ENCODE measurements around the gene FRAS1. TPM values are rescaled to one million over a fixed set of nuclear protein-coding genes. Genes with fewer than 3 reads are reported as not detected.

Gene FRAS1
- total and polyA plus RNA-seq, 9 of the 15 experiments (the other 6 are each of a cell fraction or from before 2014, with no cell fraction given), result under 0.01 to 0.11 (median 0.04) TPM; not detected in 2

DNA sequence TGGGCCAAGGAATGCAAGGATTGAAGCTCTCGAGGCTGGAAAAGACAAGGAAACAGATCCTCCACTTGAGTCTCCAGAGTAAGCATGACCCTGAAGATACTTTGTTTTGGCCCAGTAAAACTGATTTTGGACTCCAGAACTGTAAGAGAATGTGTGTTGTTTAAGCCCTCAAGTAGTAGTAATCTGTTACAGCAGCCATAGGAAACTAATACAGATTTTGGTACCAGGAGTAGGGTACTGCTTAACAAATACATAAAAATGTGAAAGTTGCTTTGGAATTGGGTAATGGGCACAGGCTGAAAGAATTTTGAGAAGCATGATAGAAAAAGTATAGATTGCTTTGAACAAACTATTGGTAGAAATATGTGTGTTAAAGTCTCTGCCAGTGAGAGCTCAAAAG is 17.4 kb upstream of the FRAS1 start (continued):
- TF ChIP-seq SMARCC2 (IDR thresholded peaks at IDR 0.05; ENCODE audit: low read depth), result no peak

- 0% methylated on average over 1 of the region's 1 CpG for WGBS (ENCODE audit: insufficient coverage, low coverage, missing lambda C conversion rate)
- Histone ChIP-seq H3K9me3 (replicated peaks; ENCODE audit: control insufficient read depth, insufficient read depth, low read depth, low read length) (no peaks in the 10 kb centered on the region), H2AFZ (ENCODE audit: low read depth, low read length) (no peak overlapping the region), H3K4me2 (ENCODE audit: insufficient read depth, low read length) (no peak overlapping the region), H3K4me3 (no peak overlapping the region), H4K20me1 (replicated peaks; ENCODE audit: control insufficient read depth, insufficient read depth, low read length) (no peaks in the 10 kb centered on the region), H3K79me2 (ENCODE audit: control insufficient read depth, insufficient read depth, low read length) (no peaks in the 10 kb centered on the region), H3K27ac (ENCODE audit: extremely low read depth, low read depth, low read length) (no peak overlapping the region), H3K27me3 (ENCODE audit: control insufficient read depth in 2 of 2, insufficient read depth in 2 of 2, low read length in 2 of 2) (no peaks in the 10 kb centered on the region), H3K4me1 (replicated peaks in 1 of 2; ENCODE audit: control insufficient read depth in 2 of 2, insufficient read depth in 2 of 2, low read length in 2 of 2) (no peaks in the 10 kb centered on the region), H3K36me3 (ENCODE audit: control insufficient read depth, insufficient read depth, low read length) (no peaks in the 10 kb centered on the region), H3K9me1 (ENCODE audit: control insufficient read depth, insufficient read depth, low read length) (no peaks in the 10 kb centered on the region), H3K9ac (ENCODE audit: insufficient read depth in 1 of 2, low read depth in 2 of 2, low read length in 2 of 2) (no peak overlapping the region)
- no peak for DNase-seq (ENCODE audit: extremely low read depth in 1 of 4, low spot score in 3 of 4)
- BruUV-seq (replicated peaks), result no TSS peak
- CTCF ChIA-PET (ENCODE audit: low intra/inter-chr PET ratio), result no interaction called here
- no peak for TF ChIP-seq PRMT5 (CRISPR knock-in tag; IDR thresholded peaks at IDR 0.05)
- no peak for TF ChIP-seq UBTF (IDR thresholded peaks at IDR 0.05; ENCODE audit: borderline replicate concordance in 1 of 2, low read depth in 2 of 2, low read length in 2 of 2)
- TF ChIP-seq, protein P1, sequence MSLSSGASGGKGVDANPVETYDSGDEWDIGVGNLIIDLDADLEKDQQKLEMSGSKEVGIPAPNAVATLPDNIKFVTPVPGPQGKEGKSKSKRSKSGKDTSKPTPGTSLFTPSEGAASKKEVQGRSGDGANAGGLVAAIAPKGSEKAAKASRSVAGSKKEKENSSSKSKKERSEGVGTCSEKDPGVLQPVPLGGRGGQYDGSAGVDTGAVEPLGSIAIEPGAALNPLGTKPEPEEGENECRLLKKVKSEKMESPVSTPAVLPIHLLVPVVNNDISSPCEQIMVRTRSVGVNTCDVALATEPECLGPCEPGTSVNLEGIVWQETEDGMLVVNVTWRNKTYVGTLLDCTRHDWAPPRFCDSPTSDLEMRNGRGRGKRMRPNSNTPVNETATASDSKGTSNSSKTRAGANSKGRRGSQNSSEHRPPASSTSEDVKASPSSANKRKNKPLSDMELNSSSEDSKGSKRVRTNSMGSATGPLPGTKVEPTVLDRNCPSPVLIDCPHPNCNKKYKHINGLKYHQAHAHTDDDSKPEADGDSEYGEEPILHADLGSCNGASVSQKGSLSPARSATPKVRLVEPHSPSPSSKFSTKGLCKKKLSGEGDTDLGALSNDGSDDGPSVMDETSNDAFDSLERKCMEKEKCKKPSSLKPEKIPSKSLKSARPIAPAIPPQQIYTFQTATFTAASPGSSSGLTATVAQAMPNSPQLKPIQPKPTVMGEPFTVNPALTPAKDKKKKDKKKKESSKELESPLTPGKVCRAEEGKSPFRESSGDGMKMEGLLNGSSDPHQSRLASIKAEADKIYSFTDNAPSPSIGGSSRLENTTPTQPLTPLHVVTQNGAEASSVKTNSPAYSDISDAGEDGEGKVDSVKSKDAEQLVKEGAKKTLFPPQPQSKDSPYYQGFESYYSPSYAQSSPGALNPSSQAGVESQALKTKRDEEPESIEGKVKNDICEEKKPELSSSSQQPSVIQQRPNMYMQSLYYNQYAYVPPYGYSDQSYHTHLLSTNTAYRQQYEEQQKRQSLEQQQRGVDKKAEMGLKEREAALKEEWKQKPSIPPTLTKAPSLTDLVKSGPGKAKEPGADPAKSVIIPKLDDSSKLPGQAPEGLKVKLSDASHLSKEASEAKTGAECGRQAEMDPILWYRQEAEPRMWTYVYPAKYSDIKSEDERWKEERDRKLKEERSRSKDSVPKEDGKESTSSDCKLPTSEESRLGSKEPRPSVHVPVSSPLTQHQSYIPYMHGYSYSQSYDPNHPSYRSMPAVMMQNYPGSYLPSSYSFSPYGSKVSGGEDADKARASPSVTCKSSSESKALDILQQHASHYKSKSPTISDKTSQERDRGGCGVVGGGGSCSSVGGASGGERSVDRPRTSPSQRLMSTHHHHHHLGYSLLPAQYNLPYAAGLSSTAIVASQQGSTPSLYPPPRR (CRISPR knock-in tag; IDR thresholded peaks at IDR 0.05; ENCODE audit: borderline replicate concordance), result no peak
- TF ChIP-seq NKRF (IDR thresholded peaks at IDR 0.05; ENCODE audit: borderline replicate concordance), result no peak
- intact Hi-C loops (cut with micrococcal nuclease), result no loop called here
- in situ Hi-C loops (cut with MboI), result no loop called here
- FAIRE-seq, result no peak
- ATAC-seq, result no peak
- POLR2A ChIA-PET, result interaction anchor here (1.0 kb wide), 1 partner anchor 178 kb away, joined by 3 read pairs; the partner anchor contains the start of gene MRPL1
These were observed 16.7 kb upstream of the FRAS1 start for GRCh38 chr4:78040431-78040830.
